Prostate gland (tissue), 2 donors: Measurements from ENCODE around the gene RPL12. TPM values are rescaled to one million over a fixed set of nuclear protein-coding genes. Genes with fewer than 3 reads are reported as not detected.

Source experiments
- DNase-seq: peaks from one replicate; pipeline ENCODE4 v3.0.0-alpha.2; 2019; ENCODE audit warnings: low spot score
- H3K27ac ChIP-seq, 2 donors: fragments of 200-600 bp; sonication (generic); 2 replicates each; pipeline ENCODE4 v1.5.1; 2017 to 2019
- H3K27me3 ChIP-seq: fragments of 200-600 bp; sonication (generic); replicated peaks from 2 replicates; pipeline ENCODE4 v1.5.1; 2019; ENCODE audit not compliant: insufficient read depth
- H3K36me3 ChIP-seq, 2 donors: fragments of 200-600 bp; sonication (generic); 1 replicate in 1 of 2; 2 replicates in 1 of 2; pipeline versions ENCODE4 v1.5.1 to v1.8.1; 2017 to 2019
- H3K4me1 ChIP-seq: fragments of 200-600 bp; sonication (generic); replicated peaks from 2 replicates; pipeline ENCODE4 v1.5.1; 2019
- H3K4me3 ChIP-seq, 2 donors: fragments of 200-600 bp; sonication (generic); 2 replicates each; pipeline ENCODE4 v1.5.1; 2017 to 2019
- H3K9me3 ChIP-seq: fragments of 200-600 bp; sonication (generic); 2 replicates; pipeline ENCODE4 v1.5.1; 2017
- CTCF ChIP-seq, 4 experiments: fragments of 200-600 bp in 2 of 4; fragments of 450-650 bp in 2 of 4; sonication (generic) in 2 of 4; IDR thresholded peaks; 1 replicate in 3 of 4; 2 replicates in 1 of 4; pipeline ENCODE4 v1.5.1; 2016 to 2019; ENCODE audit warnings: antibody characterized with exemption in 4 of 4, mild to moderate bottlenecking in 2 of 4, moderate library complexity in 2 of 4
- POLR2A ChIP-seq: fragments of 450-650 bp; IDR thresholded peaks from one replicate; pipeline ENCODE4 v1.6.1; 2016; ENCODE audit warnings: antibody characterized with exemption, mild to moderate bottlenecking
- POLR2AphosphoS5 ChIP-seq: sonication (generic); formaldehyde crosslinking; IDR thresholded peaks from one replicate; pipeline ENCODE4 v1.6.1; 2017; ENCODE audit warnings: antibody characterized with exemption
- WGBS: methylation state at CpG from one replicate; pipeline ENCODE4 v1.1.5; 2018; 5-methylcytosine and 5-hydroxymethylcytosine counted together
- intact Hi-C: fragments of 100-400 bp; cut with DNase I; formaldehyde crosslinking; loops from one replicate; pipeline ENCODE4 v1.14.2; 2022
- total RNA-seq, 2 donors: library from RNA; depleted of rRNA; stranded (reverse); fragments of >200 nt; gene quantifications; one replicate each; pipeline ENCODE4 v1.1.0, GENCODE V29; 2016

RPL12 gene
- total RNA-seq, 2 donors from 2014 or later: 1,460 to 2,640 TPM

- intact Hi-C loops: no loop called here
- 0% methylated on average over 13 of the region's 13 CpGs for WGBS
- Histone ChIP-seq H3K36me3 (no peaks in the 10 kb centered on the region), H3K27ac (peak overlapping the region; percentile 81 to 85), H3K4me1 (peaks cover 14% of the 10 kb centered on the region), H3K4me3 (peak overlapping the region; percentile 69 to 85), H3K27me3 (no peaks in the 10 kb centered on the region), H3K9me3 (no peaks in the 10 kb centered on the region)
- DNase-seq: no peak
- TF ChIP-seq POLR2AphosphoS5 (no peak), POLR2A (no peak)
Measured at GRCh38 chr9:127424676-127424999, 26.6 kb downstream of the RPL12 start.

- no peaks in the 10 kb centered on the region for H3K36me3 ChIP-seq
- under 1% methylated on average over 53 of the region's 54 CpGs for WGBS
- peaks cover 14% of the 10 kb centered on the region for H3K4me1 ChIP-seq
- H3K4me3 ChIP-seq: peak within 1 kb of the TSS; percentile 69 to 85
- peak within 1 kb of the TSS; percentile 81 to 85 for H3K27ac ChIP-seq
- peak in 2 of 4 experiments; percentile 22 to 30 for TF ChIP-seq CTCF (IDR thresholded peaks at IDR 0.05)
- peak; percentile 96 for TF ChIP-seq POLR2AphosphoS5
- TF ChIP-seq POLR2A: peak; percentile 36
- intact Hi-C loops: no loop called here
- DNase-seq: peak; percentile 90
- H3K27me3 ChIP-seq: no peaks in the 10 kb centered on the region
- H3K9me3 ChIP-seq: no peaks in the 10 kb centered on the region
Measured at GRCh38 chr9:127423934-127424675, 27.1 kb downstream of the RPL12 start, which contains the start of gene ZNF79. Gene ZNF79, plus strand, starts transcription at chr9:127424382. Its CDS starts 406 bp downstream, at chr9:127424788.

- Histone ChIP-seq H3K4me3 (peak overlapping the region; percentile 69 to 85), H3K27ac (peak overlapping the region; percentile 81 to 85), H3K4me1 (peaks cover 14% of the 10 kb centered on the region), H3K27me3 (no peaks in the 10 kb centered on the region), H3K36me3 (no peaks in the 10 kb centered on the region), H3K9me3 (no peaks in the 10 kb centered on the region)
- intact Hi-C loops: no loop called here
- TF ChIP-seq CTCF (IDR thresholded peaks at IDR 0.05) (no peak), POLR2AphosphoS5 (no peak), POLR2A (no peak)
- no peak for DNase-seq
- 1% methylated on average over 9 of the region's 9 CpGs for WGBS
Measured at GRCh38 chr9:127423476-127423933, 27.7 kb downstream of the RPL12 start.

GRCh38 chr9:127422787-127423186 is 28.4 kb downstream of the RPL12 start:
- Histone ChIP-seq H3K4me1 (peaks cover 14% of the 10 kb centered on the region), H3K27ac (no peak overlapping the region), H3K27me3 (no peaks in the 10 kb centered on the region), H3K9me3 (no peaks in the 10 kb centered on the region), H3K36me3 (no peaks in the 10 kb centered on the region), H3K4me3 (peak overlapping the region in 1 of 2 donors; percentile 85)
- intact Hi-C loops: no loop called here
- no peak for TF ChIP-seq POLR2A
- DNase-seq: no peak
- WGBS: 57% methylated on average over 6 of the region's 6 CpGs

GRCh38 chr9:127422133-127422782 is 28.9 kb downstream of the RPL12 start:
- Histone ChIP-seq H3K4me1 (peaks cover 14% of the 10 kb centered on the region), H3K27me3 (no peaks in the 10 kb centered on the region)
- WGBS: 95% methylated on average over 10 of the region's 10 CpGs

More at GRCh38 chr9:127422133-127422782, 28.9 kb downstream of the RPL12 start:
- H3K4me3 ChIP-seq: no peak overlapping the region
- H3K9me3 ChIP-seq: no peaks in the 10 kb centered on the region
- no peaks in the 10 kb centered on the region for H3K36me3 ChIP-seq
- intact Hi-C loops: no loop called here
- H3K27ac ChIP-seq: no peak overlapping the region
- no peak for DNase-seq
- TF ChIP-seq CTCF (IDR thresholded peaks at IDR 0.05) (no peak), POLR2AphosphoS5 (no peak), POLR2A (no peak)
